DMS153 treated with DMSO at 0.1 percent for 48 hours (cell line): Measurements from ENCODE around the gene ZNF281.
"Not testable (repeated sequence)": the region's sequence is repeated elsewhere in the genome, so short reads cannot be mapped to it uniquely, and the experiment has no call there.

Experiments used
- DNase-seq: peaks from one replicate; lab custom pipeline; 2025; ENCODE audit not compliant: unreplicated experiment; lab: John Stamatoyannopoulos, UW

The ZNF281 gene, protein sequence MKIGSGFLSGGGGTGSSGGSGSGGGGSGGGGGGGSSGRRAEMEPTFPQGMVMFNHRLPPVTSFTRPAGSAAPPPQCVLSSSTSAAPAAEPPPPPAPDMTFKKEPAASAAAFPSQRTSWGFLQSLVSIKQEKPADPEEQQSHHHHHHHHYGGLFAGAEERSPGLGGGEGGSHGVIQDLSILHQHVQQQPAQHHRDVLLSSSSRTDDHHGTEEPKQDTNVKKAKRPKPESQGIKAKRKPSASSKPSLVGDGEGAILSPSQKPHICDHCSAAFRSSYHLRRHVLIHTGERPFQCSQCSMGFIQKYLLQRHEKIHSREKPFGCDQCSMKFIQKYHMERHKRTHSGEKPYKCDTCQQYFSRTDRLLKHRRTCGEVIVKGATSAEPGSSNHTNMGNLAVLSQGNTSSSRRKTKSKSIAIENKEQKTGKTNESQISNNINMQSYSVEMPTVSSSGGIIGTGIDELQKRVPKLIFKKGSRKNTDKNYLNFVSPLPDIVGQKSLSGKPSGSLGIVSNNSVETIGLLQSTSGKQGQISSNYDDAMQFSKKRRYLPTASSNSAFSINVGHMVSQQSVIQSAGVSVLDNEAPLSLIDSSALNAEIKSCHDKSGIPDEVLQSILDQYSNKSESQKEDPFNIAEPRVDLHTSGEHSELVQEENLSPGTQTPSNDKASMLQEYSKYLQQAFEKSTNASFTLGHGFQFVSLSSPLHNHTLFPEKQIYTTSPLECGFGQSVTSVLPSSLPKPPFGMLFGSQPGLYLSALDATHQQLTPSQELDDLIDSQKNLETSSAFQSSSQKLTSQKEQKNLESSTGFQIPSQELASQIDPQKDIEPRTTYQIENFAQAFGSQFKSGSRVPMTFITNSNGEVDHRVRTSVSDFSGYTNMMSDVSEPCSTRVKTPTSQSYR

DNA sequence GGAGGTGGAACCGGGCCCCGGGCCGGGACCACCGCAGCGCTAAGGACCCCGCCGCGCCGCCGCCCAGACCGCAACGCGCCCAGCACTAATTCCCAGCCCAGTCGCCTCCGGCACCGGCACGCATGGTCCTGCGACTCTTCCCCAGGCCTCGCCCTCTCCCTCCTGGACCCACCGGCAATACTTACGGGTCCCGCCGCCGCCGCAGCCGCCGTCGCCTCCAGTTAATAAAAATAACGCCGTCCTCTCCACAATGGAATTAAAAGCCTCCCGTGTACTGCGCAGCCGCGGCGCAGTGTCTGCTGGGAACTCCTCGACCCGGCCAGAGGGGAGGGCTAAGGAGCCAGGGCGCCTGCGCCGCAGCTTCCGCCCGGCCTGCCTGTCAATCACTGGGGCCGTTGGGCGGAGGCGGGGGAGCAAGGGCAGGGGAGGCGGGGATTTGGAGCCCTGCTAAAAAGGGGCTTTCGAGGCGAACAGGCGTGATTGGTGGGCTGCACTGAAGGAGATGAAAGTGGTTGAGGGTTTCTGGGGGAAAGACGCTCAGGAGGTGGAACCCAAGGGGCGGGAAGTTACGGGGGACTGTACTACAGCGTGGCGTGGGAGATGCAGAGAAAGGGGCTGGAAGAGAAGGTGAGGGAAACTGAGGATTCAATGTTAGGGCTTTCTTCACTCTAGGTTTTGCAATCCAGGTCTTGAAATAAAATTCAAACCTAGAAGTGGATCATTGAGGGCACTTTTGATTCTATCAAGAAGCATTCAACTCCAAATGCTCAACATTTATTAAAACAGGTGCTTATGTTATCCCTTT is at the start of gene ZNF281:
Gene ZNF281, minus strand, starts transcription at position 276 of the 805 bp plus-strand sequence. CDS start 331 bp downstream, outside the sequence.
- peak; percentile 99 for DNase-seq

DNA sequence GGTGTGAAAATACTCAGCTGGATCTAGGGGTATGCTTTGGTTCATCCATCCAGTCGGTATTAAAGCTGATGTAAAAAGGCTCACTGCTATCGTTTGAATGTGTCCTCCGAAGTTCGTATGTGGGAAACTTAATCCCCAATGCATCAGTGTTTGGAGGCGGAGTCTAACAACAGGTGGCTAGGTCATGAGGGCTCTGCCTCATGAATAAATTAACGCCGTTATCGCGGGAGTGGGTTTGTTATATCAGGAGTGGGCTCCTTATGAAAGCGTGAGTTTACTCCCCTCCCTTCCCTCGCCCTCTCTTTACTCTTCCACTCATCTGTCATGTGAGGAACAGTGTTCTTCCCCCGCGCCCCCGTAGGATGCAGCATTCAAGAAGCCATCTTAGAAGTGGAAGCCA is 48.9 kb upstream of the ZNF281 start:
- DNase-seq = no peak

DNA sequence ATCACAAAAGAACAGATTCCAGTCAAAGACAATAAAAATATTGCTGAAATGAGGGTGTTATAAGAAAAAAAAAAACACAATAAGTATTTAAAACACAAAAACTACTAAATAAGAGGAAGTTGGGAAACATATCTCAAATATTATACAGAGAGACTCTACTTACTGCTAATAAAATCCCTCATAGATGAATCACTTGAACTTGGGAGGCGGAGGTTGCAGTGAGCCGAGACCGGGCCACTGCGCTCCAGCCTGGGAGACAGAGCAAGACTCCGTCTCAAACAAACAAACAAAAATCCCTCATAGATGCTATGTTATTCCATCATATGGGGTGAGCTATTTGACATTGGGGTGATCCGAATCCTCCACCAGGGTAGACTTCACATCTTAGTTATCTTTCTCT is 48.0 kb upstream of the ZNF281 start:
- no peak for DNase-seq

DNA sequence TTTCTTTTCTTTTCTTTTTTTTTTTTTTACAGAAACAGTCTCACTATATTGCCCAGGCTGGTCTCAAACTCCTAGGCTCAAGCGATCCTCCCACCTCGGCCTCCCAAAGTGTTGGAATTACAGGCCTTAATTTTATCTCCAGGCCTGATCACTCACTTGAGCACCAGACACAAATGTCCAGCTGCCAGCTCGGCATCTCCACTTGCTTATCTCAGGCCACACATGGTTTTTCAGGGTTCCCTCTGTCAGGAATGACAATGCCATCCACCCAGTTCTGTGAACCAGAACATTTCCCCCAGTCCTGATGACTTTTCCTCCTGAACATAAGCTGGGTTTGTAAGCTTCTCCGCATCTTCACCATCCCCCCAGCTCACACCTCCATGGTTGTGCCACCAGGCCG is 44.6 kb upstream of the ZNF281 start:
- no peak for DNase-seq

DNA sequence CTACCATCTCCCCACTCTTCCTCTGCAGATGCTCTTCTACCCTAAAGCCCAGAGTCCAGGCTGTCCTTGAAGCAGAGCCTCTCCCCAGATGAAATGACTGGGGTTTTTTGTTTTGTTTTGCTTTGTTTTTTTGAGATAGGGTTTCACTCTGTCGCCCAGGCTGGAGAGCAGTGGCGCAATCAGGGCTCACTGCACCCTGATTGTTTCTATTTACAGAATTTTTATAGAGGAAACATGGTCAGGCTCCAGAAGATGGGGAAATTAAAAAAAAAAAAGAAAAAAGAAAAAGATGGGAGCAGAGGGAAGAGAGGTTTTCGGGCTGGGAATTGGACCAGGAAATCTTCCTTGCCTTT is 43.7 kb upstream of the ZNF281 start:
- no peak for DNase-seq

DNA sequence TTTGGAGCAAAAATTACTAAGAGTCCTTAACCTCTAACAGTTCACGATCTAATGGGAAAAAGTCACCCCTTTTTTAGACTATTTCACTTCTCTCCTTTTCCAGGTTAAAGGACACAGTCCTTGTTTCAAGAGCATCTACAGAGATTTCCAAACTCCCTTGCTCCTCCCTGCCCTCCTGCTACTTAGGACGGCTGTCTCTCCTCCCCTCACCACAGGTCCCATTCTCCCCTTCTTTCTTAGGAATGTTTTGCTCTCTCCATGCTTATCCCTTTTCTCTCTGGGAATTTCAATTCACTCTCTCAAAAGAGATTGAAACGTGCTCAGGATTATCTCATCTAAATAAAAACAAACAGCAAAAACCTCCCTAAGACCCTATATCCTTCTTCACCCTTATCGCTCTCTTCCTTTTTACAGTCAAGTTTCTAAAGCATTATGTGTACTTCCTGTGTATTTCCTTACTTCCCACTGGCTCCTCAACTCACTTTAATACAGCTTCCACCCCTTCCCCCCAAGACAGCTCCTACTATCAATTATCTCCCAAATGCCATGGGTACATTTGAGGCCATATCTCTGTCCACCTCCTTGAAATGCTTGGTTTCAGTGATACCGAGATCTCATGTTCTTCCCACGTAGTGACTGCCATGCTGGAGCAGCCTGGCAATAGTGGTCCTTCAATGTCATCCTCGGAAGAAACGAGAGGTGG is 43.2 kb upstream of the ZNF281 start:
- DNase-seq = no peak

DNA sequence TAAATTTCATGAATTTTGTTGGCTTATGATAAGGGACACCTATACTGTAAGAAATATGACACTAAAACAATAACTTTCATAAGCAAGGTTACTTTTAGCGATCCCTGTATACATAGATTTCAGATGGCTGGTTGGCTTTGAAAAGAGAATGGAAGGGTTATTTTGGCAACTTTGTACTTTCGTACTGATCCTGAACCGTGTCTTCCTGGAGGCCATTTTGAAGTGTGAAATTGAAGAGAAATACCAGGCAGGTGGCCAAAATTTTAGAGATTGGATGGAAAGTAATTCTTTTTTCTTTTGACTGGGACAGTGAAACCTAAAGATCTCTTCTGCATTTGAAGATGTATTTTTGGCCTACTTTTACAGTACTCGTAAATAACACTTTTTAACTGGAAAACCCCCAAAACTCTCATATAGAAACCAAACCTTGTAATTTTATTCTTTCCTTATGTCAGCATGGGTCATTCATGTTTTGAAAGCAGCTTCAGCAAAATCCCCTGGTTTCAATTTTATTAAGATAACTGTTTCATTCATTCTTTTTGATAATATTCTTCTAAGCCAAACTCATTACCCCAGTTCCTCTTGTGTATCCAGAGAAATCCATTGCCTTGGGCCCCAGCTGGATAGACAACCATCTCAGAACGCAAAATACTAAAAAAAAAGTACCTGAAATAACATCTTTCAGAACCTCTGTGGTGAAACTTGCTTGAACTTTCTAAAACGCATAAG is 38.4 kb upstream of the ZNF281 start:
- no peak for DNase-seq

DNA sequence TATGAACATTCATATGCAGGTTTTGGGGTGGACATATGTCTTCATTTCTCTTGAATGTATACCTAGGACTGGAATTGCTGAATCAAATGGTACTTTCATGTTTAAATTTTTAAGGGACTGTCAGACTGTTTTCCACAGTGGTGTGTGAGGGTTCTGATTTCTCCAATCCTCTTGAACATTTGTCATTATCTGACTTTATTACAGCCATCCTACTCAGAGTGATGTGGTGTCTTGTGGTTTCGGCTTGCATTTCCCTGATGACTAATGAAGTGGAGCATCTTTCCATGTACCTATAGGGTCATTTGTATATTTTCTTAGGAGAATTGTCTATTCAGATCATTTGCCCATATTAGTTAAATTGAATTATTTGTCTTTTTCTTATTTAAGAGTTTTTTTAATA is 35.4 kb upstream of the ZNF281 start:
- no peak for DNase-seq

DNA sequence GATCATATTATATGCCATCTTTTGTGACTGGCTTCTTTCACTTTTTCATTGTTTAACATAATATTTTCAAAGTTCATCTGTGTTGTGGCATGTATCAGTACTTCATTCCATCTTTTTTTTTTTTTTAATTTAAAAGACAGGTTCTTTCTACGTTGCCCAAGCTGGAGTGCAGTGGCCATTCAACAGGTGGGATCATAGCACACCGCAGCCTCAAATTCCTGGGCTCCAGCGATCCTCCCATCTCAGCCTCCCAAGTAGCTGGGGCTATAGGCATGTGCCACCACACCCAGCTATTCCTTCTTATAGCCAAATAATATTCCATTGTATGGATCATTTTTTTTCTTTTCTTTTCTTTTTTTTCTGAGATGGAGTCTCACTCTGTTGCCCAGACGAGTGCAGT is 34.6 kb upstream of the ZNF281 start:
- no peak for DNase-seq

DNA sequence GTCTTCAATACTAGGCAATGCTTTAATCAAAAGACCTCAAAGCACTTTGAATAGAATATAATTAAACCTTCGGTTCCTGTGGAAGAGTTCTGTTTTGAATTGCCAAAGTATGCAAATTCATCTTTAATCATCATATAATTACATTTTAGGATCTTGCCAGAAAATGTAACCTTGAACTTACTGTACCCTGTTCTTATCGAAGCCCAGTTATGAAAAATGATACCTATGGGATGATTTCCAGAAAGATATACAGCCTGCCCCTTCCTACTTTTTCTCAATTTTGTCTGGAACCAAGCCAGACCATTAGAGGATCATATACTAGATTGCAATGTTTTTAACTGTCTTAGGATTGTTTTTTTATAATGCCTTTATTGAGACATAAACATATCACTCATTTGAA is 34.0 kb upstream of the ZNF281 start:
- no peak for DNase-seq

DNA sequence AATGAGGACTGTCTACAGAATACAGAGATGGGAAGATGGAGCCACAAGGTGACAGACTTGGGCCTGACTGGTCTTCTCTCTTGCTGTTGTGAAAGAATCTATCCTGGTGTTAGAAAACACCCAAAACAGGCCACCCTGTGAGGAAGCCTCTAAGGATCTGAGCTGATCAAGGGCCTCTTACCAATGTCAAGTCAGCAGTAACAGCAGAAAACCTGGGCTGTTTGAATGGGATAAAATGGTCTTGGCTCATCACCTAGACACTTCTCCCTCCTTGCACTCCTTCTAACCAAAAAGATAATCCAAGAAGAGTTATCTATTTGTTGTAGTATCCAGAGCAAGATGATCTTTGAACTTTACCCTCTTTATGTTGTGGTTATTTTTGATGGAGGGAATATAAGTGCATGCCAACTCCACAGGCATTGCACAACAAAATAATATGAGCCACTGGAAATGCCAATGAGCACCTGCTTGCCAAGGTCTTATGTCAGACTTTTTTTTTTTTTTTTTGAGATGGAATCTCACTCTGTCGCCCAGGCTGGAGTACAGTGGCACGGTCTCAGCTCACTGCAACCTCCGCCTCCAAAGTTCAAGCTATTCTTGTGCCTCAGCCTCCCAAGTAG is 32.8 kb upstream of the ZNF281 start:
- DNase-seq = no peak

DNA sequence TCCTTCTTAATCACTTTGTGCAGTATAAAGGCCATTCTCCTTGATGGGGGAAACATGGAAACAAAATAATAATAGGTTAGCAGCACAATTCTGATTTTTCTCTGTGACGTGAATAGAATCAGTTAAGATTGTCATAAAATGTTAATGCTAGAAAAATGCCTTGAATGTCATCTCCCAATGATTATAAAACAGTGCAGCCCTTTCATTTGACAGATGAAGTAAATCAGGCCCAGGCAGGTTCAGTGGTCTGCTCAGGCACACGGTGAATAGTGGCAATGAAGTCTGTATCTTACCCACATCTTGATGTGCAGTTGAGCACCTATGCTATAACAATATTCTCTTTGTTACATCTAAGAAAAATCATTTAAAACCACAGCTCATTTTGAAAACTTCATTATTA is 32.2 kb upstream of the ZNF281 start:
- DNase-seq = no peak

DNA sequence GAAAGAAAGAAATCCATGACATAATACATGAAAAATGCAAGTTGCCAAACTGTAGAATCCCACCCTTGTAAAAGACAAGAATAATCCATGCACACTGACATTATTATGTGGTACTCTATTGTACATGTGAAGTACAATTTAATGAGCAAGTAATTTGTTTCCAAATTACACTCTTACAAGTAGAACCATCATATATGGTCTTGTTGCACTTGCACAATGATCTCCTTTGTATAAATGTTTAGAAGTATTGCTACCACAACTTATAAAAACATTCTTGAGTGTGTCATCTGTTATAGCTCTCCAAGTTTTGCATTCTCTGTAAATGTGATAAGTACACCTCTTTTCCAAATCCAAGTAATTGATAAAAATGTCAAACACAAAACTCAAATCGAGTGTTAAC is 29.1 kb upstream of the ZNF281 start:
- DNase-seq = no peak

DNA sequence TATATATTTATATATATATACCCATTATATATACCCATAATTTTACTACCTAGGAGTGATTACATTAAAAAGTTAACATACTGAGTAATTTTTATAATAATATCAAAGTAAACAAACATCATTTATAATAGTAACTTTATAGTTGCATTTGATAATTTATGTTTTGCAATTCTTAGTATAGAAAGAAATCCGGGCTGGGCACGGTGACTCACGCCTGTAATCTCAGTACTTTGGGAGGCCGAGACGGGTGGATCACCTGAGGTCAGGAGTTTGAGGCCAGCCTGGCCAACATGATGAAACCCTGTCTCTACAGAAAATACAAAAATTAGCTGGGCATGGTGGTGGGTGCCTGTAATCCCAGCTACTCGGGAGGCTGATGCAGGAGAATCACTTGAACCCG is 28.6 kb upstream of the ZNF281 start:
- DNase-seq = not testable (repeated sequence)

DNA sequence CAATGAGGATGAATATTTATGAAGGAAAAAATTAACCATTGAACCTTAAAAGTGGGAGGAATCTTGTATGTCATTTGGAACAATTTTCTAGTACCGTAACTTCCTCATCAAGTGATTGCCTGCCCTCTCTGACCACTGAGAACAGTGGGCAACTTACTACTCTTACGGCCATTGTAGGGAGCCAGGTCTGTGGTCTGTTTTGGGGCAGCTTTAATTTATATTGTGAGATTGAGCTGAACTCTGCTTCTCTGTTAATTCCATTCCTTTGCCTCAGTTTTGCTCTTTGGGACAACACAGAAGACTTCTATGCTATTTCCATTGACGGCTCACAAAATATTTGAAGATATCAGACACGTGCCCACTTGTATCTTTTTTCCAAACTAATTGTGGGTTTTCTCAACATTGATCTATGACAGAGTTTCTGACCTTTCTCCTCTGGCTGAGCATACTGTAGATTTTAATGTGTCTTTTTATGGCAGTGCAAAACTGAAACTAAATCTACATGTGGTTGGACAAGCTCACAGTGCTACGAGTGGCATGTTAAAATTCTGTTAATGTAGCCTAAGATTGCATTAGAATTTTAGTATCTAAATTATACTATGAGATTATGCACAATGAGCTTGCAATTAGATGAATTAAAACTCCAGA is 27.8 kb upstream of the ZNF281 start:
- no peak for DNase-seq

DNA sequence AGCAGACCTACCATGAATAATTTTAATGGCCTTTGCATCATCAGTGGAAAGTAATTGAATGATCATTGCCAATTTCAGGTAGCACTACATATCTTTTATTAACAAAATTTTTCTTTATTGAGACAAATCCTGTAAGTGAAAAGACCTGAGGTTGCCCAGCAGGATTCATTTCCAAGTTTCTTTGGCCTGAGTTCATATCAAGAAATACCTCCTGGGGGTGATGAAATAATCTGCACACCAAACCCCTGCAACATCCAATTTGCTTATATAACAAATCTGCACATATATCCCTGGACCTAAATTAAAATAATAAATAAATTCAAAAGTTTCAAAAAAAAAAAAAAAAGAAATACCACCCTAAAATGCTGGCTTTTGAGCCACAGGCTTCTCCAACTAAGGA is 27.3 kb upstream of the ZNF281 start:
- DNase-seq = no peak

DNA sequence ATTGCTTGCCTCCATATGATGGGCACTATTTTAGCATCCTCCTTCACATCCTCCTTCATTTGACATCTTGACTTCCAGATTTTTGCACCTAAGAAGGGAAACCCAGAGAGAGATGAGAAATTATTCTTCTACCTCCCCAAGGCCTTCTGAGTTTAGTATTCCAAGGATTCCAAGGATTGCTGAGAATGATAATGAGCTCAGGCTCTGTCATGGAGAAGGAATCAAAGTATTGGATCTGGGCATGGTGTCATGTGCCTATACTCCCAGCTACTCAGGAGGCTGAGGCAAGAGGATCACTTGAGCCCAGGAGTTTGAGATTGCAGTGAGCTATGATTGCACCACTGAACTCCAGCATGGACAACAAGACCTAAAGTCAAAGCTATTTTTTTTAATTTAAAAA is 26.6 kb upstream of the ZNF281 start:
- no peak for DNase-seq

DNA sequence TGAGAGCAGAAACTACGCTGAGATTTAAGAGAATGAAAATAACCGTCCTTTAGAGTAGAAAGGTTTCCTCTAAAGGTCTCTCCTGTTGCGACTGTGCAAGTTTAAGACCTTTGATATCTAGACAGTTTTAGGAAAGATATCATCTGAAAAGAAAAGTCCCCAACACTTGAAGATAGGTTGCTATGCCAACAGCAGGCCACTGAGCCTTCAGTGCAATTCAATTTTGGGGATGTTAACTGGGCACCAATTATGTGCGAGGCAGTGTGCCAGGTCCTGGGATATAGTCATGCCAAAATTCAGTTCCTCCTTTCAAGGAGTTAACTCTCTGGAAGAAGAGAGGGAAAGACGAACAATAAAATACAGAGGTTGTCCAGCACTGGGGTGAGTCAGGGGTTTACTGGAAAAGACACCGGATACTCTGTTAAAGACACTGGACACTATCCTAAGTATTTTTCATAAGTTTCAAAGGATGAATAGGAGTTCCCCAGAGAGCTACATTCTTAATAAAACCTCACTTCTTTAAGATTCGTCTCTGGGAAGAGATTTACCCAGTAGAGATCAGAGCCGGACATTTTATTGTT is 25.5 kb upstream of the ZNF281 start:
- DNase-seq = no peak

DNA sequence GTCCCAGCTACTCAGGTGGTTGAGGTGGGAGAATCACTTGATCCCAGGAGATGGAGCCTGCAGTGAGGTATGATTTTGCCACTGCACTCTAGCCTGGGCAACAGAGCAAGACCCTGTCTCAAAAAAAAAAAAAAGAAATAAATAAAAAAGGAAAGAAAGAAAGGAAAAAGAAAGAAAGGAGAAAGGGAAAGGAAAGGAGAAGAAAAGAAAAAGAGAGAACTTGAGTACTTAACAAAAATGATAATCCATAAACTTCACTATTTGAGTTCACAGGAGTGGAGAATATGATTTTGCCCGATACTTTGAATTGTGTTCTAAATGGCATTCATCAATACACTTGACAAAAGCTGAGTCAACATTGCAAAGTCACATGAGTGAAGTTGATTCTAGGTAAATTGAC is 23.8 kb upstream of the ZNF281 start:
- no peak for DNase-seq
